GM19463 (cell line): Measurements from ENCODE around the gene ETV5.

Source experiments
- ATAC-seq: cut with Tn5 transposase; IDR thresholded peaks from one replicate; pipeline ENCODE4 v1.9.1; 2021; ENCODE audit warnings: mild to moderate bottlenecking, moderate library complexity; ENCODE audit not compliant: unreplicated experiment

Gene ETV5

GRCh38 chr3:186097317-186097662 lies 11.6 kb downstream of the ETV5 start:
- ATAC-seq: no peak

GRCh38 chr3:186096290-186096689 lies 12.6 kb downstream of the ETV5 start:
- ATAC-seq: no peak

- no peak for ATAC-seq
Observed at GRCh38 chr3:186095561-186096081, 13.3 kb downstream of the ETV5 start.

- no peak for ATAC-seq
Observed at GRCh38 chr3:186094696-186095425, 14.0 kb downstream of the ETV5 start.

- ATAC-seq: no peak
Observed at GRCh38 chr3:186094271-186094670, 14.6 kb downstream of the ETV5 start.

GRCh38 chr3:186093271-186093900 lies 15.5 kb downstream of the ETV5 start:
- no peak for ATAC-seq

GRCh38 chr3:186092360-186093070 lies 16.4 kb downstream of the ETV5 start:
- no peak for ATAC-seq

- ATAC-seq: no peak
Observed at GRCh38 chr3:186090901-186091300, 18.0 kb downstream of the ETV5 start.

GRCh38 chr3:186088335-186088734 lies 20.6 kb downstream of the ETV5 start:
- ATAC-seq: no peak

- no peak for ATAC-seq
Observed at GRCh38 chr3:186084264-186084663, 24.6 kb downstream of the ETV5 start.

- ATAC-seq: no peak
Observed at GRCh38 chr3:186083746-186084145, 25.1 kb downstream of the ETV5 start.

GRCh38 chr3:186082150-186082549 lies 26.7 kb downstream of the ETV5 start:
- no peak for ATAC-seq

GRCh38 chr3:186081678-186082077 lies 27.2 kb downstream of the ETV5 start:
- ATAC-seq: no peak

- ATAC-seq: no peak
Observed at GRCh38 chr3:186080849-186081438, 27.9 kb downstream of the ETV5 start.

- no peak for ATAC-seq
Observed at GRCh38 chr3:186079925-186080324, 29.0 kb downstream of the ETV5 start.

GRCh38 chr3:186077466-186077865 lies 31.4 kb downstream of the ETV5 start:
- no peak for ATAC-seq

- no peak for ATAC-seq
Observed at GRCh38 chr3:186075931-186076567, 32.8 kb downstream of the ETV5 start.

GRCh38 chr3:186075489-186075888 lies 33.4 kb downstream of the ETV5 start:
- ATAC-seq: no peak

GRCh38 chr3:186073641-186074040 lies 35.2 kb downstream of the ETV5 start:
- ATAC-seq: no peak

- no peak for ATAC-seq
Observed at GRCh38 chr3:186070996-186071395, 37.9 kb downstream of the ETV5 start.

- ATAC-seq: no peak
Observed at GRCh38 chr3:186070550-186070949, 38.3 kb downstream of the ETV5 start.
